Measurements from ENCODE around the gene SRPX2.
"Not testable (repeated sequence)": the region's sequence is repeated elsewhere in the genome, so short reads cannot be mapped to it uniquely, and the experiment has no call there.

The SRPX2 gene

DNA sequence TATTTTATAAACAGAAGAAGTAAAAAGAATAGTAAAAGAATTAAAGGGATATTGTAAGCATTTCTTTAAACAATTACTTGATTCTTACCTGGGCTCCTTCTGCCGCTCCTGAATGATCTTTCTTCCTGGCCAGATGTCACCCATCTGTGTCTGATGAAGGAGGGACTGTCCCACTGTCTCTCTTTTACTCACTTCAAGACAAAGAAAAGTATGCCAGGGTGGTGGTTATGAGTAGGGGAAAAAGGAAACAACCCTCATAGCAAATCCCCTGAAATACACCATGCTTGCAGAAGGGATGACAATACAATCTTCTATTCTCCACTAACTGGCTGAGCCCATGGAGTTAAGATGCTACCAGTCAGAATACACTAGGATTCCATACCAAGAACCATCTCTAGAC lies 56.8 kb downstream of the SRPX2 start:
- DNase-seq (ENCODE audit: low read depth): no peak

DNA sequence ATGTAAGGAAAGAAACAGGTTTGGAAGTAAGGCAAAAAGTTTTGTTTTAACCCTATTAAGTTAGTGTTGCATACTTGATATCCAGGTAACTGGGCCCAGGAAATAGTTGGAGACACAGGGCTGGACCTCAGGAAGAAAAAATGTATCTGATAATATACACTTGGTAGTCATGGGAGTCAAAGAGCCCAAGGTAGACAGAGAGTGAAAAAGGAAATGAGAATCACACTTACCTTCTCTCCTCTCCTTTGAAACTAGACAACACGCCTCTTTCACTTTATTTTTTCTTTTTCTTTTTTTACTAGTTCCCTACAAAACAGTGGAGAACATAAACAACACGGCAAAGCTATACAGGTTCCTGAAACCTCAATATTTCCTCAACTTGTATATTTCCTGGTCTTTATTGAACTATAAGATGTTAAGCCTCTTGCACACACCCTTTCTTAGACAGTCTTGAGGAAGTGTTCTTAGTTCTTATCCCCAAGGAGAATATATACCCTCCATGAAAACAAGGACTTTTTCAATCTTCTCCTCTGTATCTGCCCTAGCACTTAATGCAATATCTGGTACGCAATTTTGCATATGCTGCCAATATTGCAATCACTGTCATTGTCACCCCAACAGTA lies 60.7 kb downstream of the SRPX2 start:
- no peak for DNase-seq (ENCODE audit: low read depth)

DNA sequence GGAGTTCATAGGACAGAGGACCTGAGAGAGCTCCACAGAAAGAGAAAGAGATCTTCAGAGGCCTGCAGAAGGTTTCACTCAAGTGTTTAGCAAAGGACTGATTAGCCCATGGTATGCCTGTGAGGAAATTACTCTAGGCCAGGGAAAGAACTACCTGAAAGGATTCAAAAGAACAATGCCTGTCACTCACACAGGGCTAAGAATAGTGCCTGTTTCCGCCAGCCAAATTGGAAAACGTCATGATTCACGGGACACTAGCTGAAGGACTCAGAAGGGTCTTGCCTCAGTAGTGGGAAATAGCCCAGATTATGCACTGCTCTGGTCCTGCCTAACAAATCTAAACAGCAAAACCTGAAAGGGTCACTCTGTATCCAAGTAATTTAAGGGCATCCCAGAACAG lies 66.8 kb downstream of the SRPX2 start:
- DNase-seq (ENCODE audit: low read depth): no peak

DNA sequence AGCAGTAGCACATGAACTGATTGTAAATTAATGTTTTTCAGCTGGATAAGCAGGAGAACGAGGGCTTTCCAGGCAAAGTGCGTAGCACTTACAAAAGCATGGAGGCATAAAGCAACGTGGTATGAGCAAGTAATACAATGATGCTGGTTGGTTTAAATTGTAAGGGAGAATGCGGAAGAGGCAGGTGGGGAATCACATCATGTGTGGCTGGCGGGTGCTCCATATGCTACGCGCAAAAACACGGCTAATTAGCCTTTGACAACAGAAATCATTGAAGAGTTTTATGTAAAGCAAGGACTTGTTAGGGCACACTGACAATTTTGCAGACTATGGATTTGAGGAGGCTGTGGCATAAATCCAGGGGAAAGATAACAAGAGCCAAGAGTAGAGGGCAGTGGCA lies 73.4 kb downstream of the SRPX2 start:
- DNase-seq (ENCODE audit: low read depth): no peak

DNA sequence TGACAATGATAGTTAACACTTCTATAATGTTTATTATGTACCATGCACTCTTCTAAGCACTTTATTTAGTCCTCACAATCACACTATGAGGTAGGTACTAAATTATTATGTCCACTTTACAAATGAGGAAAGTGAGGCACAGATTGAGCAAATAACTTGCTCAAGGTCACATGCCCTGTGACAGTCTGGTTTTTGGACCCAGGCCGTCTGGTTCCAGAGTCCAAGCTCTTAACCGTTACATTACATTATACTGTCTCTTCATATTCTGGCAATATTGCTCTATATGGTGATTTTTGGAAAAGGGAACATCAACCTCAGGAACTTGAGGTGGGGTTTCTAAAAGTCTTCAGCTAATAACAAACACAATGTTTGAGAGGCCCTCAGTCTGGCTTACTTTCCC lies 75.1 kb downstream of the SRPX2 start:
- no peak for DNase-seq (ENCODE audit: low read depth)

DNA sequence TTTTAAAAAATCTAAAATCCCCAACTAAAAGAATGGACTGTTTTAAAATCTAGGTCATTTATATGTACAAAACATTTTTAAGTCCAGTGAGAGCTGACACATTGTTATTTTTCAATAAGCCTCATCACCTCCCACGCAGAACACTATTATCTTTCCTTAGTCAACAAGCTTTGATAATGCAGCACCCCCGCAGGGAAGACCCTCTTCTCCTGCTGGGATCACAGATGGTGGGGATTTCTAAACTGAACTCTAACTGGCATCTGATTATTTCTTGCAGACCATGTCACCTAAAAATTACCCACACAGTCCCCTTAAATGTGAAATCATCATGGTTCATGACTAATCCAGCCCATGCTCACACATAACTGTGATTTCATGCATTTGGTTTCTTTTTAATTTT lies 76.3 kb downstream of the SRPX2 start:
- DNase-seq (ENCODE audit: low read depth): no peak

DNA sequence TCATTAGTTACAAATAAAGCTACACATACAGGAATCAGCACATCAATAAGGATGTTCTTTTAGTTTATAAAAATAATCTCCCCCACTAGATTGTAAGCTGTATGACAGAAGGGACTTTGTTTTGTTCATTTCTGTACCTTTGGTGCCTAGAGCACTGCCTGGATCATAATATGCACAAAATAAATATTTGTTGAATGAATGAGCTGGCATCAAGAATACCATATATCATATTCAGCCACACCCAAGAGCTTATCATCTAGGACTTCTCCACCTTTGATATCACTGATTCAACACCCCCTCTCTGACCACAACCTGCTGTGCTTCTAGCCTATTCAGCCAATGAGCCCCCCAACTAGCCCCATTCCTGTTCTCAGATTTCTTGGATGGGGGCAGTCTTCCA lies 77.3 kb downstream of the SRPX2 start:
- DNase-seq (ENCODE audit: low read depth): no peak

DNA sequence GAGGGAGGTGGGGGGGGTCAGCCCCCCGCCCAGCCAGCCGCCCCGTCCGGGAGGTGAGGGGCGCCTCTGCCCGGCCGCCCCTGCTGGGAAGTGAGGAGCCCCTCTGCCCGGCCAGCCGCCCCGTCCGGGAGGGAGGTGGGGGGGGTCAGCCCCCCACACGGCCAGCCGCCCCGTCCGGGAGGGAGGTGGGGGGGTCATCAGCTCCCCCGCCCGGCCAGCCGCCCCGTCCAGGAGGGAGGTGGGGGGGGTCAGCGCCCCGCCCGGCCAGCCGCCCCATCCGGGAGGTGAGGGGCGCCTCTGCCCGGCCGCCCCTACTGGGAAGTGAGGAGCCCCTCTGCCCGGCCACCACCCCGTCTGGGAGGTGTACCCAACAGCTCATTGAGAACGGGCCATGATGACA lies 80.0 kb downstream of the SRPX2 start:
- DNase-seq (ENCODE audit: low read depth): not testable (repeated sequence)

Measured in stimulated activated CD4-positive, alpha-beta T cell treated with anti-CD3 and anti-CD28 coated beads, Interleukin-2, amount 100 ng/mL, for 4 hours (primary cell).